HEK293 (cell line): ENCODE results near the gene KBTBD8.

Source experiments
- CTCF ChIA-PET: fragments of 350-600 bp; formaldehyde crosslinking; extraction: SDS; loops from one replicate; lab custom pipeline; 2021; ENCODE audit warnings: antibody characterized with exemption; lab: Yijun Ruan, JAX
- POLR2A ChIA-PET: fragments of 300-600 bp; formaldehyde crosslinking; extraction: SDS; loops from one replicate; lab custom pipeline; 2020; ENCODE audit warnings: antibody characterized with exemption, inconsistent platforms; lab: Yijun Ruan, JAX
- H3K27ac ChIP-seq: fragments of 200-500 bp; sonication (Bioruptor generic); 2 replicates; pipeline ENCODE4 v1.5.1; 2014; ENCODE audit warnings: low read depth, low read length, control low read depth, inconsistent platforms; ENCODE audit errors: extremely low read depth
- H3K36me3 ChIP-seq, 2 experiments: fragments of 200-500 bp in 1 of 2; sonication (Bioruptor generic) in 1 of 2; 1 replicate in 1 of 2; 2 replicates in 1 of 2; pipeline ENCODE4 v1.5.1; 2014 to 2017; ENCODE audit warnings: inconsistent platforms in 2 of 2, low read length in 2 of 2; ENCODE audit not compliant: control insufficient read depth in 2 of 2, insufficient read depth in 1 of 2
- H3K4me1 ChIP-seq: fragments of 200-500 bp; sonication (Bioruptor generic); 2 replicates; pipeline ENCODE4 v1.5.1; 2014; ENCODE audit warnings: mild to moderate bottlenecking, low read length, inconsistent platforms; ENCODE audit not compliant: control insufficient read depth, insufficient read depth
- H3K4me3 ChIP-seq: 2 replicates; pipeline ENCODE4 v1.5.1; 2011; ENCODE audit warnings: low read depth, mild to moderate bottlenecking, control low read depth, low read length, moderate library complexity
- H3K9me3 ChIP-seq: fragments of 200-500 bp; sonication (Bioruptor generic); 2 replicates; pipeline ENCODE4 v1.5.1; 2014; ENCODE audit warnings: low read depth, low read length, inconsistent platforms; ENCODE audit not compliant: control insufficient read depth, insufficient read depth
- HOXD13 ChIP-seq: sonication (generic); formaldehyde crosslinking; IDR thresholded peaks from 2 replicates; pipeline ENCODE4 v1.8.0; 2022; ENCODE audit warnings: missing genetic modification reagents, borderline replicate concordance
- KLF8 ChIP-seq: fragments of 450-650 bp; formaldehyde crosslinking; IDR thresholded peaks from 2 replicates; pipeline ENCODE4 v1.5.1; 2016; ENCODE audit warnings: missing biosample characterization, missing genetic modification characterization
- REPIN1 ChIP-seq: fragments of 450-650 bp; formaldehyde crosslinking; IDR thresholded peaks from 2 replicates; pipeline ENCODE4 v1.5.1; 2017; ENCODE audit warnings: missing biosample characterization, missing genetic modification characterization, low read depth
- SCRT1 ChIP-seq: fragments of 450-650 bp; formaldehyde crosslinking; IDR thresholded peaks from 2 replicates; pipeline ENCODE4 v1.5.1; 2016; ENCODE audit warnings: missing biosample characterization, missing genetic modification characterization, borderline replicate concordance
- ZBTB11 ChIP-seq: fragments of 450-650 bp; formaldehyde crosslinking; conservative IDR thresholded peaks from 2 replicates; pipeline ENCODE4 v1.5.1; 2016; ENCODE audit warnings: low read depth, missing biosample characterization, missing genetic modification characterization
- ZBTB21 ChIP-seq: fragments of 450-650 bp; formaldehyde crosslinking; IDR thresholded peaks from 2 replicates; pipeline ENCODE4 v1.5.1; 2017; ENCODE audit warnings: missing biosample characterization, missing genetic modification characterization
- ZBTB6 ChIP-seq: fragments of 450-650 bp; formaldehyde crosslinking; IDR thresholded peaks from 2 replicates; pipeline ENCODE4 v1.5.1; 2017; ENCODE audit warnings: missing biosample characterization, missing genetic modification characterization
- ZIC2 ChIP-seq: fragments of 450-650 bp; formaldehyde crosslinking; IDR thresholded peaks from 2 replicates; pipeline ENCODE4 v1.5.1; 2016; ENCODE audit warnings: missing biosample characterization, missing genetic modification characterization
- ZNF132 ChIP-seq: fragments of 450-650 bp; formaldehyde crosslinking; IDR thresholded peaks from 2 replicates; pipeline ENCODE4 v1.5.1; 2017; ENCODE audit warnings: missing biosample characterization, missing genetic modification characterization, borderline replicate concordance
- ZNF157 ChIP-seq: fragments of 450-650 bp; formaldehyde crosslinking; IDR thresholded peaks from 2 replicates; pipeline ENCODE4 v1.5.1; 2016; ENCODE audit warnings: missing biosample characterization, missing genetic modification characterization
- ZNF175 ChIP-seq: fragments of 450-650 bp; formaldehyde crosslinking; IDR thresholded peaks from 2 replicates; pipeline ENCODE4 v1.5.1; 2016; ENCODE audit warnings: missing biosample characterization, missing genetic modification characterization
- ZNF221 ChIP-seq: fragments of 450-650 bp; formaldehyde crosslinking; IDR thresholded peaks from 2 replicates; pipeline ENCODE4 v1.5.1; 2017; ENCODE audit warnings: missing biosample characterization, missing genetic modification characterization, borderline replicate concordance
- ZNF266 ChIP-seq: fragments of 450-650 bp; formaldehyde crosslinking; IDR thresholded peaks from 2 replicates; pipeline ENCODE4 v1.5.1; 2016; ENCODE audit warnings: missing biosample characterization, missing genetic modification characterization, low read depth
- ZNF302 ChIP-seq: fragments of 450-650 bp; formaldehyde crosslinking; IDR thresholded peaks from 2 replicates; pipeline ENCODE4 v1.5.1; 2016; ENCODE audit warnings: missing biosample characterization, missing genetic modification characterization, low read depth
- ZNF558 ChIP-seq: fragments of 450-650 bp; formaldehyde crosslinking; IDR thresholded peaks from 2 replicates; pipeline ENCODE4 v1.5.1; 2016; ENCODE audit warnings: missing biosample characterization, missing genetic modification characterization
- TF ChIP-seq, protein P1 (sequence below): fragments of 450-650 bp; formaldehyde crosslinking; IDR thresholded peaks from 2 replicates; pipeline ENCODE4 v1.5.1; 2016; ENCODE audit warnings: missing biosample characterization, missing genetic modification characterization, low read depth
- TF ChIP-seq, protein P2 (sequence below): fragments of 450-650 bp; formaldehyde crosslinking; conservative IDR thresholded peaks from 2 replicates; pipeline ENCODE4 v1.5.1; 2016; ENCODE audit warnings: low read depth, missing biosample characterization, missing genetic modification characterization

The KBTBD8 gene

DNA sequence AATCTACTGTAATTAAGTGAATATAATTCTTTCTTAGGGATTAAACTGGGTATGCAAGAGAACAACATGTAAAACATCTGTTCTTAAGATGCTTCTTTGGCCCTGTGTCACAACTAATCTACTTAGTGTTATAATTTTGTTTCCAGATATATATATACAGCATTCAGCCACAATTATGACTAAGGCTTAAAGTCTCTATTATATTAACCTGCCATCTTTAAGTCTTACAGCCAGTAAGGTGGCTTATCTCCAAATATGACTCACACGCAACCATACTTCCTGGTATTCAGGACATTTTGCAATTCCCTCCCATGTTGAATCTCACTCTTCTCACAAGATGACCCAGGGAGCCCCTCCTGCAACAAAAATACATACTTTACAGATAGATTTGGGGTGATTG is 6.6 kb upstream of the KBTBD8 start:
- Histone ChIP-seq H3K27ac (no peak overlapping the region), H3K4me1 (no peaks in the 10 kb centered on the region), H3K4me3 (no peak overlapping the region), H3K9me3 (no peaks in the 10 kb centered on the region), H3K36me3 (no peaks in the 10 kb centered on the region)
- TF ChIP-seq ZNF132 (tag by site-specific recombination), result no peak
- TF ChIP-seq ZNF157 (tag by site-specific recombination), result no peak
- TF ChIP-seq ZBTB11 (tag by site-specific recombination), result no peak
- no peak for TF ChIP-seq ZNF558
- no peak for TF ChIP-seq HOXD13
- TF ChIP-seq, protein P1, sequence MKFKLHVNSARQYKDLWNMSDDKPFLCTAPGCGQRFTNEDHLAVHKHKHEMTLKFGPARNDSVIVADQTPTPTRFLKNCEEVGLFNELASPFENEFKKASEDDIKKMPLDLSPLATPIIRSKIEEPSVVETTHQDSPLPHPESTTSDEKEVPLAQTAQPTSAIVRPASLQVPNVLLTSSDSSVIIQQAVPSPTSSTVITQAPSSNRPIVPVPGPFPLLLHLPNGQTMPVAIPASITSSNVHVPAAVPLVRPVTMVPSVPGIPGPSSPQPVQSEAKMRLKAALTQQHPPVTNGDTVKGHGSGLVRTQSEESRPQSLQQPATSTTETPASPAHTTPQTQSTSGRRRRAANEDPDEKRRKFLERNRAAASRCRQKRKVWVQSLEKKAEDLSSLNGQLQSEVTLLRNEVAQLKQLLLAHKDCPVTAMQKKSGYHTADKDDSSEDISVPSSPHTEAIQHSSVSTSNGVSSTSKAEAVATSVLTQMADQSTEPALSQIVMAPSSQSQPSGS (tag by site-specific recombination), result no peak
- no peak for TF ChIP-seq ZBTB21
- TF ChIP-seq ZNF302 (tag by site-specific recombination), result no peak
- TF ChIP-seq ZNF175, result no peak
- no peak for TF ChIP-seq REPIN1 (tag by site-specific recombination)
- TF ChIP-seq ZBTB6, result no peak
- TF ChIP-seq, protein P2, sequence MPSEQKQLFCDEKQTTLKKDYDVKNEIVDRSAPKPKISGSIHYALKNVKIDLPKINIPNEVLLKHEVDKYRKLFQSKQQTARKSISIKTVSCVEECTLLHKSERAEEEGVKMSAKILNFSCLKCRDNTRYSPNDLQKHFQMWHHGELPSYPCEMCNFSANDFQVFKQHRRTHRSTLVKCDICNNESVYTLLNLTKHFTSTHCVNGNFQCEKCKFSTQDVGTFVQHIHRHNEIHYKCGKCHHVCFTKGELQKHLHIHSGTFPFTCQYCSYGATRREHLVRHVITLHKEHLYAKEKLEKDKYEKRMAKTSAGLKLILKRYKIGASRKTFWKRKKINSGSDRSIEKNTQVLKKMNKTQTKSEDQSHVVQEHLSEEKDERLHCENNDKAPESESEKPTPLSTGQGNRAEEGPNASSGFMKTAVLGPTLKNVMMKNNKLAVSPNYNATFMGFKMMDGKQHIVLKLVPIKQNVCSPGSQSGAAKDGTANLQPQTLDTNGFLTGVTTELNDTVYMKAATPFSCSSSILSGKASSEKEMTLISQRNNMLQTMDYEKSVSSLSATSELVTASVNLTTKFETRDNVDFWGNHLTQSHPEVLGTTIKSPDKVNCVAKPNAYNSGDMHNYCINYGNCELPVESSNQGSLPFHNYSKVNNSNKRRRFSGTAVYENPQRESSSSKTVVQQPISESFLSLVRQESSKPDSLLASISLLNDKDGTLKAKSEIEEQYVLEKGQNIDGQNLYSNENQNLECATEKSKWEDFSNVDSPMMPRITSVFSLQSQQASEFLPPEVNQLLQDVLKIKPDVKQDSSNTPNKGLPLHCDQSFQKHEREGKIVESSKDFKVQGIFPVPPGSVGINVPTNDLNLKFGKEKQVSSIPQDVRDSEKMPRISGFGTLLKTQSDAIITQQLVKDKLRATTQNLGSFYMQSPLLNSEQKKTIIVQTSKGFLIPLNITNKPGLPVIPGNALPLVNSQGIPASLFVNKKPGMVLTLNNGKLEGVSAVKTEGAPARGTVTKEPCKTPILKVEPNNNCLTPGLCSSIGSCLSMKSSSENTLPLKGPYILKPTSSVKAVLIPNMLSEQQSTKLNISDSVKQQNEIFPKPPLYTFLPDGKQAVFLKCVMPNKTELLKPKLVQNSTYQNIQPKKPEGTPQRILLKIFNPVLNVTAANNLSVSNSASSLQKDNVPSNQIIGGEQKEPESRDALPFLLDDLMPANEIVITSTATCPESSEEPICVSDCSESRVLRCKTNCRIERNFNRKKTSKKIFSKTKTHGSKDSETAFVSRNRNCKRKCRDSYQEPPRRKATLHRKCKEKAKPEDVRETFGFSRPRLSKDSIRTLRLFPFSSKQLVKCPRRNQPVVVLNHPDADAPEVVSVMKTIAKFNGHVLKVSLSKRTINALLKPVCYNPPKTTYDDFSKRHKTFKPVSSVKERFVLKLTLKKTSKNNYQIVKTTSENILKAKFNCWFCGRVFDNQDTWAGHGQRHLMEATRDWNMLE (tag by site-specific recombination), result no peak
- TF ChIP-seq ZIC2 (tag by site-specific recombination), result no peak
- no peak for TF ChIP-seq KLF8 (tag by site-specific recombination)
- TF ChIP-seq ZNF221 (tag by site-specific recombination), result no peak
- TF ChIP-seq ZNF266 (tag by site-specific recombination), result no peak
- no peak for TF ChIP-seq SCRT1 (tag by site-specific recombination)
- ChIA-PET CTCF (interaction anchor here (0.5 to 1.1 kb wide), 4 partner anchors 25 to 1881 kb away, joined by 3 to 4 read pairs (median 3); no protein-coding TSS in a partner anchor), POLR2A (no interaction called here)
